Activated CD4-positive, alpha-beta memory T cell treated with anti-CD3 and anti-CD28 coated beads, Interleukin-2, amount 10 ng/mL, durations not matched to agents 7 days and 5 days (primary cell): ENCODE data around the gene GSPT1. TPM values are rescaled to one million over a fixed set of nuclear protein-coding genes. Genes with fewer than 3 reads are reported as not detected.

Experiments
- total RNA-seq, 2 experiments: library from RNA; stranded (reverse); gene quantifications; one replicate each; pipeline ENCODE4 v1.2.3, GENCODE V29; 2021

The GSPT1 gene
- total RNA-seq, 2 experiments from 2014 or later: 124 to 125 TPM

Other genes starting within 250 kb of the GSPT1 start
- gene SNN, start 247.5 kb downstream of the GSPT1 start, total RNA-seq: 1 to 10 TPM; 6.2 to 7.3 TPM
- 10 to 100 TPM; 45.3 to 46.6 TPM for gene TXNDC11, start 173.1 kb downstream of the GSPT1 start, total RNA-seq
- 10 to 100 TPM; 68.9 to 70.9 TPM for gene ZC3H7A, start 118.7 kb downstream of the GSPT1 start, total RNA-seq
- 100 to 1,000 TPM; 146 to 157 TPM for gene RSL1D1, start 64.4 kb downstream of the GSPT1 start, total RNA-seq
- 1 to 10 TPM; 5.5 to 8.1 TPM for gene NPIPB2, start 26.1 kb upstream of the GSPT1 start, total RNA-seq
- gene TNFRSF17, start 49.3 kb upstream of the GSPT1 start, total RNA-seq: not detected
- gene SNX29, start 60.8 kb upstream of the GSPT1 start, total RNA-seq: 10 to 100 TPM; 13.1 to 13.7 TPM